H1 (cell line): ENCODE measurements around the gene CGNL1. TPM values are rescaled to one million over a fixed set of nuclear protein-coding genes. Genes with fewer than 3 reads are reported as not detected.

ENCODE experiments used
- CTCF ChIA-PET: fragments of 300-600 bp; sonication (Branson Sonifier 250); formaldehyde crosslinking; loops from one replicate; lab custom pipeline; 2021; ENCODE audit not compliant: partially characterized antibody; lab: Charles Lee
- POLR2A ChIA-PET: fragments of 300-600 bp; sonication (Branson Sonifier 250); formaldehyde crosslinking; loops from one replicate; lab custom pipeline; 2021; ENCODE audit warnings: inconsistent platforms; ENCODE audit not compliant: partially characterized antibody; lab: Charles Lee
- DNase-seq, 2 experiments: peaks; one replicate each; pipeline versions ENCODE4 v3.0.0 to v3.0.0-alpha.2; 2010 to 2022; ENCODE audit warnings: low spot score in 2 of 2, low read depth in 1 of 2, mixed read lengths in 1 of 2
- FAIRE-seq: peaks from 2 replicates; lab custom pipeline; 2011; peaks lifted over from hg19 to GRCh38; lab: Jason Lieb, UNC
- H2AFZ ChIP-seq: 2 replicates; pipeline ENCODE4 v1.8.1; 2012; ENCODE audit warnings: low read length, inconsistent platforms
- H2AK5ac ChIP-seq: 2 replicates; pipeline ENCODE4 v1.6.1; 2013; ENCODE audit warnings: low read depth, low read length
- H2BK120ac ChIP-seq: replicated peaks from 2 replicates; pipeline ENCODE3; 2013; ENCODE audit warnings: low read depth, low read length, inconsistent platforms
- H2BK12ac ChIP-seq: 2 replicates; pipeline ENCODE4 v1.6.1; 2013; ENCODE audit warnings: low read depth, low read length
- H2BK15ac ChIP-seq: 2 replicates; pipeline ENCODE4 v1.6.1; 2013; ENCODE audit warnings: low read length
- H2BK20ac ChIP-seq: 2 replicates; pipeline ENCODE4 v1.6.1; 2013; ENCODE audit warnings: low read length
- H2BK5ac ChIP-seq: 2 replicates; pipeline ENCODE4 v1.6.1; 2013; ENCODE audit warnings: low read depth, low read length
- H3K14ac ChIP-seq: 2 replicates; pipeline ENCODE4 v1.6.1; 2013; ENCODE audit warnings: inconsistent platforms; ENCODE audit not compliant: insufficient read length
- H3K18ac ChIP-seq: 2 replicates; pipeline ENCODE4 v1.6.1; 2013; ENCODE audit warnings: low read length; ENCODE audit errors: extremely low read depth
- H3K23ac ChIP-seq: 2 replicates; pipeline ENCODE4 v1.6.1; 2013; ENCODE audit warnings: inconsistent platforms; ENCODE audit not compliant: insufficient read length
- H3K23me2 ChIP-seq: 2 replicates; pipeline ENCODE4 v1.6.1; 2013; ENCODE audit warnings: low read depth, low read length
- H3K27ac ChIP-seq: 2 replicates; pipeline ENCODE4 v1.6.1; 2011; ENCODE audit warnings: low read depth, low read length, inconsistent platforms
- H3K27me3 ChIP-seq, 4 experiments: replicated peaks in 1 of 4; 1 replicate in 1 of 4; 2 replicates in 3 of 4; pipeline versions ENCODE4 v1.6.1 to v1.8.1; 2011 to 2013; ENCODE audit warnings: low read length in 3 of 4, mild to moderate bottlenecking in 3 of 4, inconsistent platforms in 2 of 4, mixed read lengths in 2 of 4, moderate library complexity in 1 of 4; ENCODE audit not compliant: control insufficient read depth in 3 of 4, insufficient read depth in 3 of 4; ENCODE audit errors: extremely low read depth in 1 of 4
- H3K36me3 ChIP-seq, 4 experiments: 2 replicates each; pipeline versions ENCODE4 v1.6.1 to v1.8.1; 2011 to 2013; ENCODE audit warnings: mild to moderate bottlenecking in 4 of 4, low read length in 3 of 4, moderate library complexity in 2 of 4, control low read depth in 1 of 4, inconsistent platforms in 1 of 4; ENCODE audit not compliant: insufficient read depth in 4 of 4, control insufficient read depth in 2 of 4
- H3K4ac ChIP-seq: replicated peaks from 2 replicates; pipeline ENCODE3; 2013; ENCODE audit warnings: low read length, low read depth, mixed read lengths, inconsistent platforms; ENCODE audit not compliant: insufficient read length
- H3K4me1 ChIP-seq, 4 experiments: replicated peaks in 1 of 4; 1 replicate in 1 of 4; 2 replicates in 3 of 4; pipeline versions ENCODE4 v1.6.1 to v1.8.1; 2011 to 2013; ENCODE audit warnings: low read length in 3 of 4, inconsistent platforms in 2 of 4, mixed read lengths in 1 of 4; ENCODE audit not compliant: insufficient read depth in 4 of 4, control insufficient read depth in 3 of 4
- H3K4me2 ChIP-seq, 2 experiments: 2 replicates each; pipeline versions ENCODE4 v1.6.1 to v1.8.1; 2011 to 2013; ENCODE audit warnings: low read depth in 2 of 2, low read length in 2 of 2, control low read depth in 1 of 2, inconsistent platforms in 1 of 2, mild to moderate bottlenecking in 1 of 2; ENCODE audit not compliant: insufficient read depth in 1 of 2
- H3K4me3 ChIP-seq, 4 experiments: fragments of 200-600, 300-600 bp in 1 of 4; sonication (generic), shearing (Covaris generic), sonication (Bioruptor Twin) in 1 of 4; 2 replicates each; pipeline versions ENCODE4 v1.5.1 to v1.8.1; 2011 to 2016; ENCODE audit warnings: low read length in 4 of 4, low read depth in 3 of 4, control low read depth in 2 of 4, inconsistent platforms in 2 of 4, mild to moderate bottlenecking in 2 of 4, mixed read lengths in 1 of 4, moderate library complexity in 1 of 4; ENCODE audit not compliant: insufficient read depth in 2 of 4; ENCODE audit errors: extremely low read depth in 1 of 4
- H3K56ac ChIP-seq: replicated peaks from 2 replicates; pipeline ENCODE3; 2013; ENCODE audit warnings: low read depth, mild to moderate bottlenecking, mixed read lengths, low read length, inconsistent platforms; ENCODE audit not compliant: insufficient read length
- H3K79me1 ChIP-seq: 2 replicates; pipeline ENCODE4 v1.6.1; 2013; ENCODE audit warnings: low read depth, low read length, control low read depth
- H3K79me2 ChIP-seq, 2 experiments: 2 replicates each; pipeline versions ENCODE4 v1.6.1 to v1.8.1; 2012 to 2013; ENCODE audit warnings: low read length in 2 of 2, mild to moderate bottlenecking in 2 of 2, inconsistent platforms in 1 of 2; ENCODE audit not compliant: insufficient read depth in 2 of 2, control insufficient read depth in 1 of 2
- H3K9ac ChIP-seq, 4 experiments: replicated peaks in 1 of 4; 1 replicate in 1 of 4; 2 replicates in 3 of 4; pipeline versions ENCODE4 v1.6.1 to v1.8.1; 2011 to 2013; ENCODE audit warnings: low read depth in 3 of 4, low read length in 3 of 4, control low read depth in 2 of 4, mild to moderate bottlenecking in 2 of 4, moderate library complexity in 2 of 4, inconsistent platforms in 1 of 4; ENCODE audit errors: extremely low read depth in 1 of 4
- H3K9me3 ChIP-seq, 2 experiments: 2 replicates each; pipeline versions ENCODE4 v1.6.1 to v1.8.1; 2012 to 2013; ENCODE audit warnings: mild to moderate bottlenecking in 2 of 2, moderate library complexity in 2 of 2, control low read depth in 1 of 2, inconsistent platforms in 1 of 2, low read depth in 1 of 2, low read length in 1 of 2, mixed read lengths in 1 of 2; ENCODE audit not compliant: insufficient read depth in 2 of 2
- H4K20me1 ChIP-seq, 2 experiments: replicated peaks in 1 of 2; 2 replicates each; pipeline versions ENCODE3 to v1.8.1; 2011 to 2013; ENCODE audit warnings: inconsistent platforms in 2 of 2, low read length in 2 of 2, mild to moderate bottlenecking in 1 of 2; ENCODE audit not compliant: insufficient read depth in 2 of 2, control insufficient read depth in 1 of 2
- H4K5ac ChIP-seq: 2 replicates; pipeline ENCODE4 v1.6.1; 2013; ENCODE audit warnings: low read length, low read depth, mixed read lengths, inconsistent platforms; ENCODE audit not compliant: insufficient read length
- H4K8ac ChIP-seq: 2 replicates; pipeline ENCODE4 v1.8.0; 2013; ENCODE audit warnings: mild to moderate bottlenecking, moderate library complexity, low read length, inconsistent platforms; ENCODE audit not compliant: insufficient read depth; ENCODE audit errors: extremely low read depth
- H4K91ac ChIP-seq: replicated peaks from 2 replicates; pipeline ENCODE3; 2013; ENCODE audit warnings: low read length, mixed read lengths, inconsistent platforms; ENCODE audit not compliant: insufficient read length
- POU5F1 ChIP-seq: IDR thresholded peaks from 2 replicates; pipeline ENCODE4 v1.6.1; 2011; ENCODE audit warnings: low read depth, mild to moderate bottlenecking, low read length, moderate library complexity
- SP1 ChIP-seq: IDR thresholded peaks from 2 replicates; pipeline ENCODE4 v1.6.1; 2011; ENCODE audit warnings: low read depth, low read length
- polyA plus RNA-seq, 7 experiments: library from polyadenylated mRNA; depleted of rRNA in 3 of 7; stranded (reverse) in 5 of 7; unstranded in 2 of 7; fragments of >200 nt in 5 of 7; fragments of 200-250 nt in 2 of 7; gene quantifications; 1 replicate in 5 of 7; 2 replicates in 1 of 7; 4 replicates in 1 of 7; pipeline versions ENCODE4 v1.2.1 to v1.2.3, GENCODE V29; 2011 to 2013; ENCODE audit warnings: missing spikeins in 2 of 7, mixed read lengths in 2 of 7
- total RNA-seq: library from RNA; stranded (reverse); fragmentation: NEBNext Ultra II Directional; extraction: Animal tissue kit (Norgen Biotek cat#: 25700); gene quantifications from 2 replicates; pipeline ENCODE4 v1.2.1, GENCODE V29; 2021

Gene CGNL1
- total and polyA plus RNA-seq, 2 of the 8 experiments (the other 6 are each of a cell fraction or from before 2014, with no cell fraction given): 21.8 to 75.6 TPM

DNA sequence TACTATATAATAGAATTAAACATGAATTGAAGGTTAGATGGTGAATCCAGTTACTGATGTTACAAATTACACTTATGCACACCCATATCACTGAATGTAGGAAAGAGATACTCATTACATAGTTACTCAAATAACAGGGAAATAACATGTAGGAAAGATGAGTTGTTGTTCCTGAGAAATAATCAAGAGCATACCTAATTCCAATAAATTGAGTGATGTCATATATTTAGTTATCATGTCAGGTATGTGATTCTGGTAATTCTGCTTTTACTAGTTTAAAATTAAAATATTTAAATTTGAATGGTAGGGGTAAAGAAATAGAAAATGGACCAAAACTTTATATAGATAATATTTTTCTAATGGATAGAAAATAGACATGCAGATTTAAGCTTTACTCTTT, 112.8 kb downstream of the CGNL1 start:
- no peak overlapping the region for H3K9ac ChIP-seq
- no peak overlapping the region for H3K4ac ChIP-seq
- H3K14ac ChIP-seq: no peak overlapping the region
- H2BK15ac ChIP-seq: no peak overlapping the region
- no peak overlapping the region for H2AFZ ChIP-seq
- H3K23ac ChIP-seq: no peak overlapping the region
- H3K79me1 ChIP-seq: no peaks in the 10 kb centered on the region; the same call in 1 of the 2 replicates
- ChIA-PET POLR2A (interaction anchor here (1.1 kb wide), 1 partner anchor 10 kb away, joined by 3 read pairs; no protein-coding TSS in a partner anchor), CTCF (interaction anchor here (0.7 to 11.0 kb wide), 8 partner anchors 11 to 148 kb away, joined by 3 to 114 read pairs (median 4); no protein-coding TSS in a partner anchor)
- H3K36me3 ChIP-seq: peaks cover 0 to 6% (median 0%) of the 10 kb centered on the region in 4 experiments; a peak in 4 of 8 replicates
- no peak overlapping the region for H2AK5ac ChIP-seq
- H2BK120ac ChIP-seq: no peak overlapping the region
- no peak overlapping the region for H2BK12ac ChIP-seq
- no peak overlapping the region for H3K4me3 ChIP-seq
- no peak for FAIRE-seq
- TF ChIP-seq SP1: no peak
- TF ChIP-seq POU5F1: no peak
- no peak overlapping the region for H2BK20ac ChIP-seq
- H3K79me2 ChIP-seq: 0 out of 4 replicates have a peak, but pooled peaks cover 0 to 5% of the 10 kb centered on the region in 2 experiments
- H2BK5ac ChIP-seq: no peak overlapping the region
- H3K56ac ChIP-seq: no peak overlapping the region
- H3K23me2 ChIP-seq: no peaks in the 10 kb centered on the region
- H3K18ac ChIP-seq: no peak overlapping the region
- H4K5ac ChIP-seq: no peak overlapping the region
- no peaks in the 10 kb centered on the region for H3K9me3 ChIP-seq
- no peak overlapping the region for H4K8ac ChIP-seq
- no peaks in the 10 kb centered on the region for H4K20me1 ChIP-seq
- peaks cover 0 to 6% (median 2%) of the 10 kb centered on the region in 4 experiments; a peak in 4 of 7 replicates for H3K4me1 ChIP-seq
- H4K91ac ChIP-seq: no peak overlapping the region
- H3K27me3 ChIP-seq: no peaks in the 10 kb centered on the region
- no peak for DNase-seq
- H3K4me2 ChIP-seq: no peak overlapping the region
- H3K27ac ChIP-seq: no peak overlapping the region
